Transverse colon (tissue), 4 donors: ENCODE results near the gene COMP. TPM values are rescaled to one million over a fixed set of nuclear protein-coding genes. Genes with fewer than 3 reads are reported as not detected.

Experiments used
- DNase-seq: peaks from one replicate; pipeline ENCODE4 v3.0.0-alpha.2; 2019
- H3K27ac ChIP-seq, 4 donors: fragments of 200-600 bp; sonication (generic); 2 replicates each; pipeline ENCODE4 v1.5.1; 2016 to 2018; ENCODE audit warnings: inconsistent platforms in 4 of 4
- H3K27me3 ChIP-seq: fragments of 200-600 bp; sonication (generic); 2 replicates; pipeline ENCODE4 v1.5.1; 2017; ENCODE audit warnings: inconsistent platforms
- H3K36me3 ChIP-seq, 4 donors: fragments of 200-600 bp; sonication (generic); 2 replicates each; pipeline ENCODE4 v1.5.1; 2017 to 2019; ENCODE audit warnings: inconsistent platforms in 4 of 4
- H3K4me1 ChIP-seq, 4 donors: fragments of 200-600 bp; sonication (generic); 2 replicates each; pipeline ENCODE4 v1.5.1; 2017 to 2020; ENCODE audit warnings: inconsistent platforms in 4 of 4
- H3K4me3 ChIP-seq, 4 donors: fragments of 200-600 bp; sonication (generic); 1 replicate in 1 of 4; 2 replicates in 3 of 4; pipeline versions ENCODE4 v1.5.1 to v1.6.1; 2017 to 2019; ENCODE audit warnings: inconsistent platforms in 4 of 4
- H3K9me3 ChIP-seq, 2 donors: fragments of 200-600 bp; sonication (generic); 2 replicates each; pipeline ENCODE4 v1.5.1; 2017 to 2019; ENCODE audit warnings: inconsistent platforms in 2 of 2
- EP300 ChIP-seq: sonication (generic); formaldehyde crosslinking; IDR thresholded peaks from one replicate; pipeline ENCODE4 v1.6.1; 2017; ENCODE audit warnings: antibody characterized with exemption, low read depth
- POLR2A ChIP-seq: fragments of 450-650 bp; IDR thresholded peaks from one replicate; pipeline ENCODE4 v1.6.1; 2016; ENCODE audit warnings: antibody characterized with exemption, mild to moderate bottlenecking, moderate library complexity
- POLR2AphosphoS5 ChIP-seq, 3 donors: sonication (generic); formaldehyde crosslinking; IDR thresholded peaks; one replicate each; pipeline ENCODE4 v1.6.1; 2016; ENCODE audit warnings: antibody characterized with exemption in 3 of 3
- WGBS, 2 donors: methylation state at CpG; one replicate each; pipeline ENCODE4 v1.1.5; 2018; ENCODE audit warnings: low coverage in 1 of 2; 5-methylcytosine and 5-hydroxymethylcytosine counted together
- in situ Hi-C, 4 donors: fragments of 200-750 bp; cut with MboI; loops; one replicate each; pipeline versions ENCODE4 v1.15.0 to v1.15.1; 2017; ENCODE audit warnings: low sequenced_read_pairs in 3 of 4, low pct_ligation_motif_present in 1 of 4, low pct_unique_long_range_greater_than_20kb in 1 of 4
- intact Hi-C: fragments of 100-400 bp; cut with DNase I; formaldehyde crosslinking; loops from one replicate; pipeline ENCODE4 v1.15.1; 2023; ENCODE audit warnings: low total_unique reads
- total RNA-seq, 4 donors: library from RNA; depleted of rRNA; stranded (reverse); fragments of >200 nt; gene quantifications; one replicate each; pipeline ENCODE4 v1.1.0, GENCODE V29; 2016
- TF ChIP-seq, protein P1 (sequence below), 5 experiments: fragments of 200-600 bp in 3 of 5; fragments of 450-650 bp in 2 of 5; sonication (generic) in 3 of 5; IDR thresholded peaks; 1 replicate in 2 of 5; 2 replicates in 3 of 5; pipeline ENCODE4 v1.5.1; 2016 to 2017; ENCODE audit warnings: antibody characterized with exemption in 5 of 5, inconsistent platforms in 3 of 5, mild to moderate bottlenecking in 2 of 5, moderate library complexity in 1 of 5

The COMP gene
- total RNA-seq, 4 donors from 2014 or later: 0.32 to 0.55 TPM; not detected in 2

DNA sequence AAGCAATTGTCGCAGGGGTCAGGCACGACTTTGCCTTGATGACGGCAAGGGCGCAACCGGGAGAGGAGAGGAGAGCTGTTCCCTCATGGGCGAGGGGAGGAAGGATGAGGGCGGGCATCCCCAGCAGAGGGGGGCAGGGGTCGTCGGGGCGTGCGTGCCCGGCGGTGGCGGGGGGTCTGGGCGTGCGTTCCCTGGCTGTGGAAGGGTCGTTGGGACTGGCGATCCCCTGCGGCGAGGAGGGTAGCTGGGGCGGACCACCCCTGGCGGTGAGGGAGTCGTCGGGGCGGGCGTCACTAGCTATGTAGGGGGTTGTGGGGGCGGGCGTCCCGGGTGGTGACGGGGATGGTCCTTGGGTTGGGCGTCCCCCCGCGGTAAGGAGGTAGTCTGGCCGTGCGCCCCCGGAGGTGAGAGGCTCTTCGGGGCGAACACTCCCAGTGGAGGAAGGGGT is 1.7 kb downstream of the COMP start:
- no peaks in the 10 kb centered on the region for H3K36me3 ChIP-seq
- intact Hi-C loops (no loop called here), in situ Hi-C loops (no loop called here)
- H3K27ac ChIP-seq: no peak overlapping the region
- no peak for DNase-seq
- H3K4me1 ChIP-seq: peaks cover 16 to 38% (median 32%) of the 10 kb centered on the region in 4 donors
- TF ChIP-seq POLR2A (no peak), EP300 (no peak), POLR2AphosphoS5 (IDR thresholded peaks at IDR 0.05) (no peak)
- TF ChIP-seq, protein P1, sequence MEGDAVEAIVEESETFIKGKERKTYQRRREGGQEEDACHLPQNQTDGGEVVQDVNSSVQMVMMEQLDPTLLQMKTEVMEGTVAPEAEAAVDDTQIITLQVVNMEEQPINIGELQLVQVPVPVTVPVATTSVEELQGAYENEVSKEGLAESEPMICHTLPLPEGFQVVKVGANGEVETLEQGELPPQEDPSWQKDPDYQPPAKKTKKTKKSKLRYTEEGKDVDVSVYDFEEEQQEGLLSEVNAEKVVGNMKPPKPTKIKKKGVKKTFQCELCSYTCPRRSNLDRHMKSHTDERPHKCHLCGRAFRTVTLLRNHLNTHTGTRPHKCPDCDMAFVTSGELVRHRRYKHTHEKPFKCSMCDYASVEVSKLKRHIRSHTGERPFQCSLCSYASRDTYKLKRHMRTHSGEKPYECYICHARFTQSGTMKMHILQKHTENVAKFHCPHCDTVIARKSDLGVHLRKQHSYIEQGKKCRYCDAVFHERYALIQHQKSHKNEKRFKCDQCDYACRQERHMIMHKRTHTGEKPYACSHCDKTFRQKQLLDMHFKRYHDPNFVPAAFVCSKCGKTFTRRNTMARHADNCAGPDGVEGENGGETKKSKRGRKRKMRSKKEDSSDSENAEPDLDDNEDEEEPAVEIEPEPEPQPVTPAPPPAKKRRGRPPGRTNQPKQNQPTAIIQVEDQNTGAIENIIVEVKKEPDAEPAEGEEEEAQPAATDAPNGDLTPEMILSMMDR (IDR thresholded peaks at IDR 0.05): no peak
- peak overlapping the region in 1 of 4 donors; percentile 42 for H3K4me3 ChIP-seq
- no peaks in the 10 kb centered on the region for H3K9me3 ChIP-seq
- WGBS, 2 donors: 10% methylated on average over 23 of the region's 38 CpGs; no CpG with 5 or more reads in 1 of the 2 donors
- peaks cover 90% of the 10 kb centered on the region for H3K27me3 ChIP-seq

DNA sequence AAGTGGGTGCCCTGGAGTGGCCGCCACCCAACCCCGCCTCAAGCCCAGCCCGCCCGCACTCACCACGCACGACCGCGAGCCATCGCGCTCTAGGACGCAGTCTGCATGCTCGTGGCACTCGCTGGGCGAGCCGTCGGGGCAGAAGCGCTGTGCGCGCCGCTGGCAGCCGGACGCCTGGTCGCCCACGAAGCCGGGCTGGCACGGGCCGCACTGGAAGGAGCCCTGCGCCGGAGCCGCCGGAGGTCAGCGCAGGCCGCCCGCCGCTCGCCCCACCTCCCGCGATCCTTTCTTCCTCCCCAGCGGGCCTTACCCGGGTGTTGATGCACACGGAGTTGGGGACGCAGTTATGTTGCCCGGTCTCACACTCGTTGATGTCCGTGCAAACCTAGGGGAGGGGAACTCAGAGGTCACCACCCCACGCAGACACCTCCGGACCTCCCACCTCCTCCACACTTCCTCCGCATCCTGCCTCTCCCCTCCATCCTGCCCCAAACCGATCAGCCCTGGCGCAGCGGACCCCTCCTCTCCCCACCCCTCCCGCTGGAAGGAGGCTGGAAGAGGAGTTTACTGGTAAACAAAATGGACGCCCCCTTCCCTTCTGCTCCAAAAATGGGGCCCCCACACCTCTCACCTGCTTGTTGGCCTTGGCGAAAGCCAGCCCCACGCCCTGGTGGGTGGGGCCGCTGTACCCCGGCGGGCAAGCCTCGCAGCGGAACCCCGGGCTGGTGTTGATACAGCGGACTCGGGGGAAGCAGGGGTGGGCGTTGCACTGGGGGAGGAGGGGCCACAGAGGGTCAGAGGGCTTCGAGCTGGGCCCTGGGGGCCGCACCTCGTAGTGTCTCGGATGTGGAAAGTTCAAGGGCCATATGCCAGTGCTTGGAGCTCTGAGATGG is 2.3 kb downstream of the COMP start:
- H3K4me1 ChIP-seq: peaks cover 16 to 38% (median 32%) of the 10 kb centered on the region in 4 donors
- DNase-seq: no peak
- TF ChIP-seq POLR2AphosphoS5 (IDR thresholded peaks at IDR 0.05) (no peak), EP300 (no peak), POLR2A (no peak)
- TF ChIP-seq, protein P1 (IDR thresholded peaks at IDR 0.05): no peak
- H3K36me3 ChIP-seq: no peaks in the 10 kb centered on the region
- H3K27me3 ChIP-seq: peaks cover 86% of the 10 kb centered on the region
- WGBS, 2 donors: 4% methylated on average over 29 of the region's 68 CpGs; no CpG with 5 or more reads in 1 of the 2 donors
- no peaks in the 10 kb centered on the region for H3K9me3 ChIP-seq
- H3K4me3 ChIP-seq: no peak overlapping the region
- in situ Hi-C loops (no loop called here), intact Hi-C loops (no loop called here)
- no peak overlapping the region for H3K27ac ChIP-seq

DNA sequence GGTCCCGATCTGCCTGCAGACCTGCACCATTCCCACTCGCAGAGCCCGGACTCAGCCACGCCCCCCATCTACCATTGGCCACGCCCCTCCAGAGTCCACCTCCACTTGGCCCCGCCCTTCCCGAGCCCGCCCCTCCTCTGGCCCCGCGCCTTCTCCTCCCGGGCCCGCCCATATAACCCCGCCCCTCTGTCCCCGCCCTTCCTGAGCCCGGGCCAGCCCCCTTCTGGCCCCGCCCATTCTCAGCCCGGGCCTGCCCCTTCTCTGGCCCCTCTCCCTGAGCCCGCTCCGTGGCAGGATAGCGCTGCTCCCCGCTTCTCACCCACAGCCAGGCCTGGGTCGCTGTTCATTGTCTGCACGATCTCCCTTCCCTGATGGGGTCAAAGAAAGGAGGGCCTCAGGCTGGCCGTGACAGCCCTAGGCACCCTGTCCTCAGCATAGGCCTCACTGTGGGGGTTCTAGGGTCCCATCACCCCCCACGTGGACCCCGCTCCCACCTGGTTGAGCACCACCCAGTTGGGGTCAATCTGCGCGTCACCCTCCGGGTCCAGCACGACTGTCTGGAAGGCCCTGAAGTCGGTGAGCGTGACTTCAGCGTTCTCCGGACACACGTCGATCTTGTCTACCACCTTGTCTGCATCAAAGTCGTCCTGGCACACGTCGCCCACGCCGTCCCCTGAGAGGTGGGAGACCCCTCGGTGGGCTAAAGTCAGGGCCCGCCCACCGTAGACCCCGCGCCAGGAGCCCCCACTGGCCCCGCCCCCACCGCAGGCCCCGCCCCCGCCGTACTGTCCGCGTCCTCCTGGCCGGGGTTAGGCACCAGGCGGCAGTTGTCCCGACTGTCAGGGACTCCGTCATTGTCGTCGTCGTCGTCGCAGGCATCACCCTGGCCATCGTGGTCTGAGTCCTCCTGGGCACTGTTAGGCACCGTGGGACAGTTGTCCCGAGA is 5.7 kb downstream of the COMP start:
- in situ Hi-C loops: no loop called here
- no peak overlapping the region for H3K27ac ChIP-seq
- 12% methylated on average over 44 of the region's 65 CpGs; no CpG with 5 or more reads in 1 of the 2 donors for WGBS, 2 donors
- H3K4me3 ChIP-seq: peak overlapping the region in 1 of 4 donors; percentile 3
- peaks cover 10 to 32% (median 25%) of the 10 kb centered on the region in 4 donors for H3K4me1 ChIP-seq
- no peaks in the 10 kb centered on the region for H3K36me3 ChIP-seq
- H3K27me3 ChIP-seq: peaks cover 53% of the 10 kb centered on the region
- intact Hi-C loops: loop anchor here (1.0 kb wide), 1 partner anchor 148 kb away; the partner anchor contains the start of gene KLHL26
- H3K9me3 ChIP-seq: no peaks in the 10 kb centered on the region
- TF ChIP-seq EP300 (no peak), POLR2A (no peak), POLR2AphosphoS5 (IDR thresholded peaks at IDR 0.05) (no peak)
- TF ChIP-seq, protein P1 (IDR thresholded peaks at IDR 0.05): no peak
- peak; percentile 88 for DNase-seq

DNA sequence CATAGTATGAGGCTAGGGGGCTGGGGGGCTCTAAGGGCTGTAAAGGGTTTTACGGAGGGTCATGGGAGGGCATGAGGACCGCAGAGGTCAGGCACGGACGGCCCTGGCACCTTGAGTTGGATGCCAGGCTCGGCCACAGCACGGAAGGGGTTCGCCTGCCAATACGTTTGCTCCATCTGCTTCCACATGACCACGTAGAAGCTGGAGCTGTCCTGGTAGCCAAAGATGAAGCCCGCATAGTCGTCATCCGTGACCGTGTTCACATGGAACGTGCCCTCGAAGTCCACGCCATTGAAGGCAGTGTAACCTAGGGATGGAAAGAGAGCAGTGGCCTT is 6.4 kb downstream of the COMP start:
- Histone ChIP-seq H3K9me3 (no peaks in the 10 kb centered on the region), H3K4me1 (peaks cover 8 to 25% (median 18%) of the 10 kb centered on the region in 4 donors), H3K27ac (no peak overlapping the region), H3K36me3 (no peaks in the 10 kb centered on the region), H3K4me3 (no peak overlapping the region), H3K27me3 (peaks cover 46% of the 10 kb centered on the region)
- in situ Hi-C loops: no loop called here
- TF ChIP-seq, protein P1 (IDR thresholded peaks at IDR 0.05): no peak
- TF ChIP-seq POLR2AphosphoS5 (IDR thresholded peaks at IDR 0.05) (no peak), EP300 (no peak), POLR2A (no peak)
- no peak for DNase-seq
- 75 to 92% methylated on average over 5 to 16 of the region's 16 CpGs for WGBS, 2 donors
- intact Hi-C loops: no loop called here
